Duodenal mucosa (tissue), 2 donors: ENCODE results near the gene ADM2.
"Not testable (repeated sequence)": the region's sequence is repeated elsewhere in the genome, so short reads cannot be mapped to it uniquely, and the experiment has no call there.

ENCODE experiments used
- H3K27ac ChIP-seq: one replicate; pipeline ENCODE4 v1.7.0; 2013; ENCODE audit warnings: low read depth, low read length
- H3K27me3 ChIP-seq, 2 donors: one replicate each; pipeline ENCODE4 v1.7.0; 2013; ENCODE audit warnings: low read length in 2 of 2, control low read depth in 1 of 2; ENCODE audit not compliant: insufficient read depth in 2 of 2, control insufficient read depth in 1 of 2
- H3K36me3 ChIP-seq, 2 donors: one replicate each; pipeline ENCODE4 v1.7.0; 2013; ENCODE audit warnings: low read length in 2 of 2, control low read depth in 1 of 2; ENCODE audit not compliant: insufficient read depth in 2 of 2, control insufficient read depth in 1 of 2
- H3K4me1 ChIP-seq, 2 donors: one replicate each; pipeline ENCODE4 v1.7.0; 2013; ENCODE audit warnings: low read length in 2 of 2, control low read depth in 1 of 2; ENCODE audit not compliant: insufficient read depth in 2 of 2, control insufficient read depth in 1 of 2
- H3K4me3 ChIP-seq, 2 donors: one replicate each; pipeline ENCODE4 v1.7.0; 2013; ENCODE audit warnings: low read length in 2 of 2, low read depth in 1 of 2
- H3K9ac ChIP-seq, 2 donors: one replicate each; pipeline ENCODE4 v1.7.0; 2013; ENCODE audit warnings: low read length in 2 of 2, low read depth in 1 of 2
- H3K9me3 ChIP-seq, 2 donors: one replicate each; pipeline ENCODE4 v1.7.0; 2013; ENCODE audit warnings: low read length in 2 of 2, control low read depth in 1 of 2; ENCODE audit not compliant: control insufficient read depth in 1 of 2

The ADM2 gene

GRCh38 chr22:50531546-50531961, 50.2 kb downstream of the ADM2 start:
- H3K9me3 ChIP-seq: no peaks in the 10 kb centered on the region
- H3K27me3 ChIP-seq: no peaks in the 10 kb centered on the region
- peak overlapping the region; percentile 66 to 85 for H3K4me3 ChIP-seq
- peak overlapping the region; percentile 98 for H3K9ac ChIP-seq
- peak overlapping the region; percentile 99 for H3K27ac ChIP-seq
- no peaks in the 10 kb centered on the region for H3K36me3 ChIP-seq
- peaks cover 33 to 36% of the 10 kb centered on the region in 2 donors for H3K4me1 ChIP-seq

- H3K4me1 ChIP-seq: peaks cover 28 to 30% of the 10 kb centered on the region in 2 donors
- H3K4me3 ChIP-seq: peak overlapping the region; percentile 66 to 85
- no peaks in the 10 kb centered on the region for H3K27me3 ChIP-seq
- H3K9ac ChIP-seq: peak overlapping the region; percentile 98
- H3K27ac ChIP-seq: peak overlapping the region; percentile 99
- no peaks in the 10 kb centered on the region for H3K9me3 ChIP-seq
- no peaks in the 10 kb centered on the region for H3K36me3 ChIP-seq
These were observed 50.8 kb downstream of the ADM2 start for GRCh38 chr22:50531962-50532674.

- Histone ChIP-seq H3K9me3 (no peaks in the 10 kb centered on the region), H3K27ac (no peak overlapping the region), H3K27me3 (no peaks in the 10 kb centered on the region), H3K4me1 (peaks cover 21% of the 10 kb centered on the region in 2 donors), H3K4me3 (no peak overlapping the region), H3K9ac (peak overlapping the region in 1 of 2 donors; percentile 98), H3K36me3 (no peaks in the 10 kb centered on the region)
These were observed 51.8 kb downstream of the ADM2 start for GRCh38 chr22:50532824-50533796.

GRCh38 chr22:50533856-50534711, 52.7 kb downstream of the ADM2 start:
- H3K27me3 ChIP-seq, H3K36me3 ChIP-seq, H3K9me3 ChIP-seq, H3K4me3 ChIP-seq: not testable (repeated sequence)
- H3K4me1 ChIP-seq: peaks cover 19 to 20% of the 10 kb centered on the region in 2 donors
- H3K9ac ChIP-seq: peak overlapping the region in 1 of 2 donors; percentile 18
- H3K27ac ChIP-seq: peak overlapping the region; percentile 26

- Histone ChIP-seq H3K27me3 (no peaks in the 10 kb centered on the region), H3K27ac (no peak overlapping the region)
These were observed 53.8 kb downstream of the ADM2 start for GRCh38 chr22:50535113-50535512.

More at GRCh38 chr22:50535113-50535512, 53.8 kb downstream of the ADM2 start:
- no peaks in the 10 kb centered on the region for H3K9me3 ChIP-seq
- no peaks in the 10 kb centered on the region for H3K36me3 ChIP-seq
- no peak overlapping the region for H3K9ac ChIP-seq
- peaks cover 21 to 23% of the 10 kb centered on the region in 2 donors for H3K4me1 ChIP-seq
- no peak overlapping the region for H3K4me3 ChIP-seq
